IMR-90 (cell line): ENCODE results near the gene SPRED3. TPM values are rescaled to one million over a fixed set of nuclear protein-coding genes. Genes with fewer than 3 reads are reported as not detected.

Experiments used
- ATAC-seq: fragments of 200-7000 bp; cut with Tn5 transposase; 2 replicates; pipeline ENCODE4 v1.9.1; 2020; ENCODE audit warnings: low read depth, mild to moderate bottlenecking, moderate library complexity
- BruUV-seq: library from RNA; stranded (reverse); fragments of 400-500 nt; replicated peaks from 2 replicates; lab custom pipeline; 2021; lab: Mats Ljungman, UMichigan
- CTCF ChIA-PET: fragments of 300-600 bp; formaldehyde crosslinking; extraction: SDS; loops from one replicate; lab custom pipeline; 2021; ENCODE audit warnings: antibody characterized with exemption; lab: Yijun Ruan, JAX
- POLR2A ChIA-PET: fragments of 300-600 bp; sonication (Branson Sonifier 250); formaldehyde crosslinking; loops from one replicate; lab custom pipeline; 2022; ENCODE audit warnings: antibody characterized with exemption; ENCODE audit not compliant: unreplicated experiment; lab: Charles Lee
- DNase-seq: peaks from one replicate; pipeline ENCODE4 v3.0.0; 2013
- H2AFZ ChIP-seq: replicated peaks from 2 replicates; pipeline ENCODE3; 2013; ENCODE audit warnings: low read length, mild to moderate bottlenecking; ENCODE audit not compliant: poor library complexity
- H2AK5ac ChIP-seq: 2 replicates; pipeline ENCODE4 v1.6.1; 2013; ENCODE audit warnings: low read depth, low read length, inconsistent platforms
- H2AK9ac ChIP-seq: replicated peaks from 2 replicates; pipeline ENCODE3; 2013; ENCODE audit warnings: mild to moderate bottlenecking, low read depth, low read length, moderate library complexity; ENCODE audit not compliant: poor library complexity
- H2BK120ac ChIP-seq: 2 replicates; pipeline ENCODE4 v1.6.1; 2013; ENCODE audit warnings: low read depth, low read length, inconsistent platforms
- H2BK15ac ChIP-seq: 3 replicates; pipeline ENCODE4 v1.6.1; 2013; ENCODE audit warnings: low read depth, low read length, inconsistent platforms
- H2BK20ac ChIP-seq: 2 replicates; pipeline ENCODE4 v1.6.1; 2013; ENCODE audit warnings: low read depth, mild to moderate bottlenecking, inconsistent platforms, low read length, moderate library complexity
- H2BK5ac ChIP-seq: 2 replicates; pipeline ENCODE4 v1.6.1; 2013; ENCODE audit warnings: mild to moderate bottlenecking, low read depth, low read length, inconsistent platforms; ENCODE audit not compliant: poor library complexity, severe bottlenecking
- H3K14ac ChIP-seq: replicated peaks from 2 replicates; pipeline ENCODE4 v1.6.1; 2013; ENCODE audit warnings: low read depth, low read length, inconsistent platforms
- H3K18ac ChIP-seq: 2 replicates; pipeline ENCODE4 v1.6.1; 2013; ENCODE audit warnings: low read depth, low read length, control low read depth
- H3K23ac ChIP-seq: 2 replicates; pipeline ENCODE4 v1.6.1; 2013; ENCODE audit warnings: low read depth, low read length, inconsistent platforms
- H3K27ac ChIP-seq: 2 replicates; pipeline ENCODE4 v1.5.1; 2013; ENCODE audit warnings: mild to moderate bottlenecking, control low read depth, low read length; ENCODE audit not compliant: insufficient read depth
- H3K27me3 ChIP-seq: 2 replicates; pipeline ENCODE4 v1.6.1; 2013; ENCODE audit warnings: low read length; ENCODE audit not compliant: control insufficient read depth, insufficient read depth
- H3K36me3 ChIP-seq: 2 replicates; pipeline ENCODE4 v1.6.1; 2013; ENCODE audit warnings: low read length, mixed read lengths; ENCODE audit not compliant: control insufficient read depth, insufficient read depth
- H3K4ac ChIP-seq: 2 replicates; pipeline ENCODE4 v1.6.1; 2013; ENCODE audit warnings: low read depth, low read length, inconsistent platforms
- H3K4me1 ChIP-seq: 2 replicates; pipeline ENCODE4 v1.6.1; 2013; ENCODE audit warnings: low read length, mixed read lengths; ENCODE audit not compliant: control insufficient read depth, insufficient read depth
- H3K4me2 ChIP-seq: 2 replicates; pipeline ENCODE4 v1.6.1; 2013; ENCODE audit warnings: low read depth, mild to moderate bottlenecking, control low read depth, low read length, moderate library complexity
- H3K4me3 ChIP-seq: 2 replicates; pipeline ENCODE4 v1.5.1; 2013; ENCODE audit warnings: low read depth, mild to moderate bottlenecking, control low read depth, low read length, moderate library complexity; ENCODE audit not compliant: insufficient read depth
- H3K56ac ChIP-seq: 2 replicates; pipeline ENCODE4 v1.6.1; 2013; ENCODE audit warnings: low read length, inconsistent platforms; ENCODE audit not compliant: insufficient read depth; ENCODE audit errors: extremely low read depth
- H3K79me1 ChIP-seq, 2 experiments: 2 replicates each; pipeline ENCODE4 v1.6.1; 2013; ENCODE audit warnings: low read length in 2 of 2, inconsistent platforms in 1 of 2, low read depth in 1 of 2
- H3K9ac ChIP-seq: 2 replicates; pipeline ENCODE4 v1.6.1; 2013; ENCODE audit warnings: low read depth, low read length, control low read depth
- H3K9me1 ChIP-seq: 2 replicates; pipeline ENCODE4 v1.6.1; 2013; ENCODE audit warnings: low read length, inconsistent platforms; ENCODE audit not compliant: insufficient read depth
- H3K9me3 ChIP-seq: 2 replicates; pipeline ENCODE4 v1.6.1; 2013; ENCODE audit warnings: low read length; ENCODE audit not compliant: control insufficient read depth, insufficient read depth
- H4K20me1 ChIP-seq: 2 replicates; pipeline ENCODE4 v1.6.1; 2013; ENCODE audit warnings: low read length, inconsistent platforms; ENCODE audit not compliant: insufficient read depth
- H4K5ac ChIP-seq: 2 replicates; pipeline ENCODE4 v1.6.1; 2013; ENCODE audit warnings: mild to moderate bottlenecking, low read depth, low read length, control low read depth
- H4K8ac ChIP-seq, 2 experiments: 2 replicates each; pipeline ENCODE4 v1.6.1; 2013; ENCODE audit warnings: low read depth in 2 of 2, low read length in 2 of 2, control low read depth in 1 of 2, inconsistent platforms in 1 of 2
- H4K91ac ChIP-seq: 2 replicates; pipeline ENCODE4 v1.6.1; 2013; ENCODE audit warnings: low read depth, low read length, inconsistent platforms; ENCODE audit not compliant: insufficient read depth
- POLR2A ChIP-seq: IDR thresholded peaks from 2 replicates; pipeline ENCODE4 v1.6.1; 2012; ENCODE audit warnings: mild to moderate bottlenecking, low read depth, low read length
- WGBS, 2 experiments: methylation state at CpG; one replicate each; pipeline versions ENCODE4 v1.1.5 to v1.1.7; 2013; ENCODE audit warnings: missing lambda C conversion rate in 2 of 2; ENCODE audit not compliant: insufficient read length in 1 of 2; ENCODE audit errors: extremely low coverage in 2 of 2; 5-methylcytosine and 5-hydroxymethylcytosine counted together
- dilution Hi-C: fragments of 300-500 bp; cut with HindIII; formaldehyde crosslinking; loops from one replicate; pipeline ENCODE4 v1.14.3; 2018; ENCODE audit warnings: low sequenced_read_pairs; ENCODE audit not compliant: unreplicated experiment
- in situ Hi-C: fragments of 300-500 bp; cut with MboI; formaldehyde crosslinking; loops from 3 replicates; pipeline ENCODE4 v1.14.3; 2019; ENCODE audit warnings: low sequenced_read_pairs, inconsistent platforms, mixed read lengths
- intact Hi-C: fragments of 100-400 bp; cut with micrococcal nuclease; formaldehyde crosslinking; loops from 2 replicates; pipeline ENCODE4 v1.10.0; 2022
- polyA plus RNA-seq, 3 experiments: library from polyadenylated mRNA; depleted of rRNA; stranded (reverse); fragments of >200 nt; gene quantifications; 2 replicates each; pipeline ENCODE4 v1.2.3, GENCODE V29; 2012; ENCODE audit warnings: low replicate concordance in 1 of 3
- total RNA-seq: library from RNA; depleted of rRNA; stranded (reverse); fragments of >200 nt; gene quantifications from 2 replicates; pipeline ENCODE4 v1.2.3, GENCODE V29; 2012

Gene SPRED3
- total and polyA plus RNA-seq, 2 of the 4 experiments (the other 2 are of a cell fraction) = 0.90 to 7.9 TPM

- Histone ChIP-seq H2BK15ac (no peak overlapping the region), H2AK5ac (no peak overlapping the region), H3K9me1 (0 out of 2 replicates have a peak, but pooled peaks cover 2% of the 10 kb centered on the region), H2BK120ac (no peak overlapping the region), H3K56ac (no peak overlapping the region), H3K27me3 (peaks cover 40% of the 10 kb centered on the region), H3K4me3 (no peak overlapping the region), H4K5ac (no peak overlapping the region), H3K23ac (no peak overlapping the region), H3K79me1 (no peaks in the 10 kb centered on the region), H2BK20ac (no peak overlapping the region), H4K91ac (no peak overlapping the region), H2BK5ac (no peak overlapping the region), H3K9ac (no peak overlapping the region), H4K20me1 (no peaks in the 10 kb centered on the region), H3K9me3 (no peaks in the 10 kb centered on the region), H3K18ac (no peak overlapping the region), H4K8ac (no peak overlapping the region), H3K4ac (no peak overlapping the region), H3K27ac (no peak overlapping the region), H3K4me2 (no peak overlapping the region), H2AK9ac (peak overlapping the region; percentile 13), H2AFZ (no peak overlapping the region), H3K14ac (no peak overlapping the region), H3K36me3 (no peaks in the 10 kb centered on the region), H3K4me1 (no peaks in the 10 kb centered on the region)
- CTCF ChIA-PET = no interaction called here
- no TSS peak for BruUV-seq
- dilution Hi-C loops (no loop called here), intact Hi-C loops (no loop called here), in situ Hi-C loops (loop anchor here (25.0 kb wide), 1 partner anchor 515 kb away; the partner anchor contains the start of genes MRPS12 and SARS2)
- WGBS, 2 experiments = 64% methylated on average over 5 of the region's 7 CpGs; no CpG with 5 or more reads in 1 of the 2 experiments
- ATAC-seq = no peak
- POLR2A ChIA-PET = no interaction called here
- no peak for TF ChIP-seq POLR2A
- no peak for DNase-seq
These were observed 33.9 kb downstream of the SPRED3 start for GRCh38 chr19:38422438-38422837.
